GM18519 (cell line): ENCODE data around the gene APOOL.
"Not testable (repeated sequence)": the region's sequence is repeated elsewhere in the genome, so short reads cannot be mapped to it uniquely, and the experiment has no call there.

Experiments used
- ATAC-seq: cut with Tn5 transposase; IDR thresholded peaks from one replicate; pipeline ENCODE4 v1.9.1; 2021; ENCODE audit warnings: mild to moderate bottlenecking, moderate library complexity; ENCODE audit not compliant: unreplicated experiment, low FRiP score

Gene APOOL

DNA sequence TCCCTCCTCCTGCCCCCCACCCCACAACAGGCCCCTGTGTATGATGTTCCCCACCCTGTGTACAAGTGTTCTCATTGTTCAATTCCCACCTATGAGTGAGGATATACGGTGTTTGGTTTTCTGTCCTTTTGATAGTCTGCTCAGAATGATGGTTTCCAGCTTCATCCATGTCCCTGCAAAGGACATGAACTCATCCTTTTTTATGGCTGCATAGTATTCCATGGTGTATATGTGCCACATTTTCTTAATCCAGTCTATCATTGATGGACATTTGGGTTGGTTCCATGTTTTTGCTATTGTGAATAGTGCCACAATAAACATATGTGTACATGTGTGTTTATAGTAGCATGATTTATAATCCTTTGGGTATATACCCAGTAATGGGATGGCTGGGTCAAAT lies 73.6 kb downstream of the APOOL start:
- not testable (repeated sequence) for ATAC-seq

DNA sequence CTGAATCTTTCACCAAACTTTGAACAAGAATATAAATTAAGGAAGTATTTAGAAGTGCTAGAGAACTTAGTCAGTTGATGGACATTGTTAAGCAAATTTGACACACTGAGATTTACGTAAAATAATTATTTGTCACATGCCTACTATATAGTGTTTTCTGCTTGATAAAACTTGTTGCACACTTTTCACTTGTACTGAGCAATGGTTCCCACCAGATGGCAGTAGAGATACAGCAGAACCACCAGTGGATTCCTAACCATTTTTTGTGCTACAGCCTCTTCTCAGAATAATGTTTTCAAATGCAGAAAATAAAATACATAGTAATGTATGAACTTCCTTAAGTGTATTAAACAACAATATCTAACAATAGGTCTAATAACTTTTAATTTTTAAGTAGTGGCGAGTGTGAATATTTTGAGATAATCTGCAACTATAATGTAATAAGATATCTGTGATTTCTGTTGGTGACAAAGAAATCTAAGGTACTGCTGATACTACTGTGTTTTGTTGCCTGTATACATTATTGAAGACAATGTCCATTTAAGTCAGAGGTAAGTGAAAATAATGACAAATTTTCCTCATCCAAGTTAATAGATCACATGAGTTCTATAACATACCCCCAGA lies 81.2 kb downstream of the APOOL start:
- peak; percentile 79 for ATAC-seq

DNA sequence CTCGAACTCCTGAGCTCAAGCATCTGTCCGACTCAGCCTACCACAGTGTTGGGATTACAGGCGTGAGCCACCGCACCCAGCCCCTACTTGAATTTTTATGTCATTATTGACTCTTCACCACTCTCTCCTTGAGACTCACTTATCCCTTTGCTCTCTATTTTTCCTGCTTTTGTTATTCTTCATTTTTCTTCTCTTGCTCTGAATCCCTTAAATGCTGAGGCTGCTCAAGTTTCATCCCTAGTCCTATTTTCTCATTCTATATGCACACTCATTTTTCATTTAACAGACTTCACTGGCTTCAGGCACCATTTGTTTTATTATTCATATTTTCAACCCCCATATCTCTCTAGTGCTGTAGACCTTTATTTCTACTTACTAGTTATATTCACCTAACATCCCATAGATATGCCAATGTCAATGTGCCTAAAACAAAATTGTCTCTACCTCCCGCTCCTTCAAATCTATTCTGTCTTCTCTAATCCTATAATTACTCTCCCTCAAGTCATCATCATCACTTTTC lies 85.7 kb downstream of the APOOL start:
- ATAC-seq: no peak

GRCh38 chrX:85107407-85107806 lies 103.7 kb downstream of the APOOL start:
- no peak for ATAC-seq

GRCh38 chrX:85108165-85108564 lies 104.5 kb downstream of the APOOL start:
- no peak for ATAC-seq

DNA sequence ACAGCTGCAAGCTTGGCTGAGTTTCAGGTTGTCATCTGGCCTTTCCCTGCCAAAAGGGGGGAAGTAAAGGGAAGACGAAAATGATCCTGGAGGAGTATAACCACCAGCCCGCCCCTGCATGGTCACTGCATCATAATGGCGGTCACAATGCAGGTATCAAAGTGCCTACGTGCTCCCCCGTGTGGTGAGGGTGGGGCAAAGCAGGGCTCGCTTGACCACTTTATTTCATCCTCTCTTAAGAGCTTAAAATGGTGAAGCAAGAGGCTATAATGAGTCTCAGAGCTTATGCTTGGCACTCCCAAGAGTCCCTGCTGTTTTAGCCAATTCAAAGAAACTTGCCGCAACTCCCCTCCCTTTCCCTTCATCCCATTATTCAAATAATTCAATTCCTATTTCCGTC lies 105.6 kb downstream of the APOOL start:
- no peak for ATAC-seq

- no peak for ATAC-seq
These were observed 107.7 kb downstream of the APOOL start for GRCh38 chrX:85111347-85111746.

GRCh38 chrX:85112293-85112692 lies 108.6 kb downstream of the APOOL start:
- no peak for ATAC-seq

DNA sequence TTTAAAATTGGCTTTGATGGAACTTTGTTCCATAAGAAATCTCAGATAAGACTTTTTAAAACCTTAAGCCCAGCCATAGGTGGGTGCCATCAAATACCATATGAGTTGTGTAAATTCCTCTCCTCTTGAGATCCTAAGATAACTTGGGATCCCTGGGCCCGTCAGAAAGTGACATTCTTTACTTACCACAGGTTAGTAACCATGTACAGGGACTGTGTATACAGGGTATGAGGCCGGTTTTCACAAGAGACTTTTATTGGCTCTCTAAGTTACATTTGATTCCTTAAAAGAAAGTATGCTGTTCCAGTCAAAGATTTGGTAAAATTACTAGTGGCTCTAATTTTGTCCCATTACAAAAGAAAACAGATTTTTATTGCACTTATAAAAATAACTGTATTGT lies 110.1 kb downstream of the APOOL start:
- no peak for ATAC-seq

DNA sequence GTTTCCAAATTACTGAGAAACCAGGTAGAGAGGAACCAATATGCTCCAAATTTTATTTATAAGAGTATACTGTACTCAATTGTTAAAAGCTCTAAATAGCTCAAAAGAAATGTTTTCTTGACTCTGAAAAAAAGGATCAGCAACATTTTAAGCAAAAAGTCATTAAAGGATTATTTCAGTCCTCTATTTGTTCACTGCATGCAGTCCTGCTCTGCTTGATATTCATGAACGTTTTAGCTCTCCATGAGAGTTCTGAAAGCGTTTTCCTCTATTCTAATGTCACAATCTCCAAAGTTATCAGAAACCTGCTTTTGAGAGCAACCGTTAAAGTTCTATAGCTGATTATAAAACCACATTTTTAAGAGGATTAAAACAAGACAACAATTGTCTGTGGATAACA lies 110.5 kb downstream of the APOOL start:
- ATAC-seq: no peak

DNA sequence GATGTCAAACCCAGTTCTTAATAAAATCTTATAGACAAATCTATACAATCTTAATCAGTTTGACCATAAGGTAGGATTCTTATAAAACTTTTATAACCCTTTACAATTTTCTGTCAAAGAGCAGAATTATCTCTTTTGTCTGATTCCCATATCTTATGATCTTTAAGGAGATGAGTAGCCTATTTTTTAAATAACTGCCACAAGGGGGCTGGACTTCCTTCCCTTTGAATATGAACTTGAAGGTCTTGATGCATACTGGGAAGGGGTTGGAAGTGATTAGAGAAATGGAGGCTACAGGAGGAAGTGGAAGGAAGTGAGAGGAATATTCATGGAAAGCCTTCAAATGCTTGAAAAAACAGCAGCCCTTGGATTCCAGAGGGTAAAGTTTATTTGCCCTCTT lies 111.1 kb downstream of the APOOL start:
- ATAC-seq: no peak

- no peak for ATAC-seq
These were observed 111.6 kb downstream of the APOOL start for GRCh38 chrX:85115252-85115651.

GRCh38 chrX:85136409-85136808 lies 132.7 kb downstream of the APOOL start:
- ATAC-seq: no peak

- ATAC-seq: no peak
These were observed 135.7 kb downstream of the APOOL start for GRCh38 chrX:85139422-85139821.

- ATAC-seq: peak; percentile 59
These were observed 137.3 kb downstream of the APOOL start for GRCh38 chrX:85140964-85141363.
